Measurements from ENCODE around the gene CCSER1.

DNA sequence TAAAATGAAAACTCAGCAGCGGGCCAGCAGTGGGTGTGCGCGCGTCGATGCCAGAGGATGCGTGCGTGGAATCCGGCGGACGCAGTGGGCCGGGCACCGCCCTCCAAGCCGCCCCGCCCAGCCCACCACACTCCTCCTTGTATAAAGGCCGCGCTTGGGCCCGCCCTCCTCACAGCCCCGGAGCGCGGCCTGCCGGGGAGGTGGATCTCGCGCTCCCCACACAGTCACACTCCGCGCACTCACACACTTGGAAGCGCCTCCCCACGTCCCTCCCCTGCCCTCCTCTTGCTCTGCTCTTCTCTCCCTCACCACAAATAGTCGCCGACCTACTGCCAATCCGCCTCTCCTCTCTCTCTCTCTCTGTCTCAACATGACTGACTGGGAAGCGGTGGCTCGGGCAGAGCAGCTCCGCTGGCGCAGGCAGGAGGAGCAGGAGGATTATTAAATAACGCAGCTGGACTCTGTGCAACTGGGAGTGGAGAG, at the start of gene CCSER1:
- TF ChIP-seq CTCF (conservative IDR thresholded peaks at IDR 0.05; ENCODE audit: low read length) (no peak), EZH2phosphoT487 (IDR thresholded peaks at IDR 0.05; ENCODE audit: borderline replicate concordance, low read depth, low read length) (no peak)
